Measurements from ENCODE around the gene TMCC2.
"Not testable (repeated sequence)": the region's sequence is repeated elsewhere in the genome, so short reads cannot be mapped to it uniquely, and the experiment has no call there.

TMCC2 gene

GRCh38 chr1:205284420-205285144 is 56.8 kb downstream of the TMCC2 start:
- DNase-seq: peak; percentile 84

- no peak for DNase-seq
These were observed 57.8 kb downstream of the TMCC2 start for GRCh38 chr1:205285381-205286101.

DNA sequence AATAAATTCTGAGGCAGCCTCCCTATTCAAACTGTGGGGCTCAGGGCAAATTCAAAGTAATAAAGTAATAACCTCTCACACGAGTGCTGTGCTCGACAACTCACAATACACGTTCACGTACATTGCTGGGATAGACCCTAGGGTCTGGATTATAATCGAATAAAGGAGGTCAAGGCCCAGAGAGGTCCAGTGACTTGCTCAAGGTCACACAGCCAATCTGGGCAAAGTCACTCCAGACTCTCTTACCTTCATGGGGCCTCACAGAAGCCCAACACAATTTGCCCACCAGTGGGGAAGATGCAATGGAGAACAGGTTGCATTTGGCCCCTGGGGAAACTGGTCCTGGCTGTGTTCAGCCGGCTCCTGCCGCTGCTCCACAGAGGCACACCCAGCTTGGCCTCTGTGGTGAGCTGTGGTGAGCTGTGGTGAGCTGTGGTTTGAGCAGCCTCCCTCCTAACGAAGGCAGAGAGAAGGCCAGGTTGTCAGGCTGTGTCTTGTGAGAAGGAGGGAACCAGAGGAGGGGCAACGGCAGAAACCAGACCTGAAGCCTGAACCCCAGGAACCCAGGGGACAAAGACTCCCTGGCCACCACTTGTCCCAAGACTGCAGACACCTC is 58.7 kb downstream of the TMCC2 start:
- no peak for DNase-seq

DNA sequence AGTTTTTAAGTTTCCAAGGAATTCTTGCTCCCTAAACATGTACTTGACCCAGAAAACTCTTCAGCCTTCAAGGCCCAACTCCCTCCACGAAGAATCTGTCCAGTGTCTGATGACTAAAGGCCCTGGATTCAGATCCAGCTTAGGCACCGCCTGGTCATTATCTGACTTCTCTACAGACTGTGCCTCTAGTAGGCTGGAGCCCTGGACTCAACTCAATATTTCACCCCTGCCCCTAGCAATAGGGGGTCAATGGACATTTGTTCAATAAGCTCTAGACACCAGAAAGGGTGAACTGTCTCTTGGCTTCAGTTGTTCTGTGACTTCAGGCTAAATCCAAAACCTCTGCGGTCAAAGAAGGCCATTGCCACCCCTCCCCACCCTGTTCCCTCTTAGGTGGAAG is 59.3 kb downstream of the TMCC2 start:
- no peak for DNase-seq

- DNase-seq: no peak
These were observed 60.2 kb downstream of the TMCC2 start for GRCh38 chr1:205287767-205288559.

- no peak for DNase-seq
These were observed 63.9 kb downstream of the TMCC2 start for GRCh38 chr1:205291596-205291995.

DNA sequence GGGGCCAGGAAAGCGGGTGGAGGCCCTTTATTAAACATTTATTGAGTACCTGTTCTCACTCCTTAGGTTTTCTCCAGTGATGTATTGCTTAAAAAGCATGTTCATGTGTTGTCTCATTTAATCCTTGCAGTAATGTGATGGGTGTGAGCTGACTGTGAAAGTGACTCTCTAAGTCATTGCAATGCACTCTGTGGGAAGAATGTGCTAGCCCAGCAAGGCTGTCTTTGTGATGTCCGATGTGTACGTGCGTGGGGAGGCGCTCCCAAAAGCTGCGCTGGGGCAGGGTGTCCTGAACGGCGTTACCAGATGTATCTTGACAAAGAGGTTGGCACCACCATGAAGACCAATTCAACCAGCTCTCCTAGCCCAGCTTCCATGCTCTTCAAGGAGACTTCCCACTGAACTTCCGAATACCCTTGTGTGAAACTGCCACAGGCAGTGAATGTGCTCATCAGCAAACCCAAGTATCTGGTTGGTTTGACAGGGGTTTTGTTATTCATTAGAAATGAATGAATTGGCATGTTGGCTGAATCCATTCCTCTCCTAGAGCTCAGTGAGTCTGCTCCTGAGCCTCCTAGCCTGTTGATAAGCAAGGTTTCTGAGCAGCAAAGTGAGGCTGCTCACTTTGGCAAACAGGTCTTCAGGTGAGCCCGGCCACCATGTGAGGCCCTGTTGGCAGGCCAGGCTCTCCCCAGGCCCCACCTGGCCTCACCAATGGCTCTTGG is 65.8 kb downstream of the TMCC2 start:
- DNase-seq: no peak

- DNase-seq: no peak
These were observed 66.6 kb downstream of the TMCC2 start for GRCh38 chr1:205294175-205294917.

DNA sequence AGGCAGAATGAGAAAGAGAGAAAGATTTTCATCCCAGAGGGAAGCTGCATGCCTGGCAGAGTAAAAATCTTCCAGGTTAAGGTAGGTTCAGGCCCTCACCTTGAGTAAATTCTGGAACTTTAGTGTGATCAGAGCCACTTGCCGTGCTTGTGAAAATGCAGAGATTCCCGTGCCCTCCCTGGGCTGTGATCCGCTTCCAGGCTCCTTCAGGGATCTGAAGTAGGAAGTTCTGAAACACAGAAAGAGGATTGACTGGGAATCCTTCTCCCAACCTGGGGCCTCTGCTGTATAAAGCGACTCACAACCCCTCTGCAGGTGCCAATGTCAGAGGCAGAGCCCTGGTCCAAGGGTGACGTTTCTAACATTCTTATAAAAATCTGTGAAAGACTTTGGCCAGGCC is 67.2 kb downstream of the TMCC2 start:
- DNase-seq: no peak

- DNase-seq: no peak
These were observed 68.4 kb downstream of the TMCC2 start for GRCh38 chr1:205296154-205296553.

- DNase-seq: not testable (repeated sequence)
These were observed 69.9 kb downstream of the TMCC2 start for GRCh38 chr1:205297546-205298177.

GRCh38 chr1:205298191-205298994 is 70.6 kb downstream of the TMCC2 start:
- no peak for DNase-seq

DNA sequence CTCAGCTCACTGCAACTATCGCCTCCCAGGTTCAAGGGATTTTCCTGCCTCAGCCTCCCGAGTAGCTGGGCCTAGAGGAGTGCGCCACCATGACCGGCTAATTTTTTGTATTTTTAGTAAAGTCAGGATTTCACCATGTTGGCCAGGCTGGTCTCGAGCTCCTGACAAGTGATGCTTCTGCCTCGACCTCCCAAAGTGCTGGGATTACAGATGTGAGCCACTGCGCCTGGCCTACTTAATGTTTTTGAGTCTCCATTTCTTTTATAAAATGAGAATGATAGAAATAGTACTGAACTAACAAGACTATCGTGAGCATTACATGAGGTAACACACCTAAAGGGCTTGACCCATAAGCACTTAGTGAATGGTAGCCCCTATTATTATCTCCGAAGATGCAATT is 72.4 kb downstream of the TMCC2 start:
- DNase-seq: no peak

DNA sequence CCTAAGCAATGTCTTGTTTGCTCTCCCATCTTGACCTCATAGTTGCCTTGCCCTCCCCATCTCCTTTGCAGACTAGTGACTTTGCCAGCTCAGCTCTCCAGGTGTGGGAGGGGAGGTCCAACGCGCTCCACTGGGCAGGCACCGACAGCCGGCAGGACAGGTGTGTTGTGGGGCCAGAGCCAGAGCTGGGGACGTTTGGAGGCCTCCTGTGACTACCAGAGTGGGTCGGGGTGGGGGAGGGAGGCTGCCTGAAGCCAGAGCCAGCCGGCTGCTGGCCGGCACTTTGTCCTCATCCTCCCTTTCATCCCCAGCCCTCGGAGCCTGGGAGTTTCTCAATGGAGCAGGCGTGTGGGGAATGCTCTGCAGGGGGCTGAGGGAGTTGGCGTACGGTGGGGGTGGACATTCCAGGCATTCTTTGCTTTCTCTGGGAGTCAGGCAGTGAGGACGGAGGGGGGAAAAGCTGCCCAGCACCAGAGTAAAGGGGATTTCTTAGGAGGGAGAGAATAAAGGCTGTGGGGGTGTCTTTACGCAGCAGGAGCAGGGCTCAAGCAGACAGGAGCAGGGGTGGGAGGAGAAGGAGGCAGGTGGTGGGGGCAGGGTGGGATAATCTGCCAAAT is 73.6 kb downstream of the TMCC2 start:
- DNase-seq: peak; percentile 68

DNA sequence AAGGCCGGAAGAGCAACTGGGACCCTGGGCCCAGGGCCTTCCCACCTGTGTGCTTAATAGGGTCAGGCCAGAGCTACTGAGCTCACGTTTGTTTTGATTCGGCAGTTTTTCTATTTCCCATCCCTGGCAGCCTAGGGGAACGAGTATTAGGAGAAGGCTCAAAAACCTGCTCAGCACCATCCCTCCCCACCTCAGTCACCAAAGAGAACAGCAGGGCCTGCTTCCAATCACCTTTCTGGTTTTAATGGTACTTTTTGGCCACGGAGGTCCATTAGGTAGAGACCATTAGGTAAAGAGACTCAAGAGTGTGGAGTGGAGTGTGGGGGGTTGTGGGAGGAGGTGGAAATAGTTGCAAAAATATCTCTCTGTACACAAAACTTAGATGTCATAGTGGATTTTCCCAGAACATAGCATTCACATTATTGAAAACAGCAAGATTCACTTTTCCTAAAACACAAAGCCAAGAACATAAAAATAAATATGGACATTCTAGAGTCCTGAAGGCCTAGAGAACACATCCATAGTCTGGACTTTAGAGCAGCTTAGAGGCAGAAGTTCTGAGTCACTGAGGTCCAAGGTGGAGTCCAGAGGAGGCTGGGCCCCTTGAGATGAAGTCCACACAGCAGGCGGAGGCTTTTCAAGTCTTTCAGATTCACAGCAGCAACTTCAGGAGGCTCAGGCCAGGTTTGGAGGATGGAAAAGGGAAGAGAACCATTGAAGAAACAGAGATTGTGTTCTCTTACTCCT is 74.3 kb downstream of the TMCC2 start:
- DNase-seq: no peak

DNA sequence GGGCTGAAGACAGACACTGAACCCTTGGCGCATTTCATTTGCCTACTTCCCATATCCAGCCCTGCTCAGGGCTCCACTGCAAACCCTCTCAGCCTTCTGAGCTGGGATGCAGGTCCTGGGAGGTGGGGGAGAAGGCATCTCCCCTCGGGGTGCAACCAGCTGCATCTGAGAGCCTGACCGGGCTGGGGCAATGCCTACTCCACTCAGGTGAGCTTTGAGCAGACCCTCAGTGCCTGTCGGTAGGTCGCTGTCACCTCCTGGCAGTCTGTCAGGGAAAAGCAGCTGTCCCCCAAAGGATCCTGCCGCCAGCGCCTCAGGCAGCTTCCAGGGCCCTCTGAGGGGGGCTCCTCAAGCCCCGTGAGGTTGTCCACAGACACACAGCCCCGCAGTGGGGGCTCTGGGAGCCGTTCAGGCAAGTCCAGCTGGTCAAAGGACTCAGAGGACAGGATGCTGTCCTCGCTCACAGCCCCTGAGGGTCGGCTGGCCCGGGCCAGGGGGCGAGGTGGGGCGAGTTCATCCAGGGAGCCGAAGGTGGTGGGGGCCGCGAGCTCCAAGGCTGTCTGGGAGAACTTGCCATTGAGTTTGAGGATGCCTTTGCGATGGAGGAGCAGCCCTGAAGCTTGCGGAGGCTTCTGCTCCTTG is 75.6 kb downstream of the TMCC2 start:
- DNase-seq: no peak

GRCh38 chr1:205304046-205304694 is 76.4 kb downstream of the TMCC2 start:
- DNase-seq: no peak

DNA sequence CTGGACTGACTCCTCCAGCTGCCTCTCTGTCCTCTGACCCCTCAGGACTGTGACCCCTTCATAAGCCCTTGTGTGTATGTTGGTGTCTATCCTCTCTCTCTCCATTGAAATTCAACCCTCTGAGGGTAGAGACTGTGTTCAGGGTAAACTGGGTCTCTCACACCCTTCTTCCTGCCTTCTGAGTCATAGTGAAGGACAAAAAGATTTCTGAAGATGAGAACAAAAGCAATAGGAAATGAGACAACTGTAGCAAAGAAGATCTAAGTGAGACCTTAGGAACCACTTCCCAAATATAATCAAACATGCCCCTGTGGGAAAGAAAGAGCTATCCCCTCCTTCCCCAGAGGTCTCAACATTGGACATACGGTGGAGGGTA is 76.9 kb downstream of the TMCC2 start:
- no peak for DNase-seq

Measured in NCI-H2029 treated with DMSO at 0.1 percent for 48 hours (cell line).